Endometrial microvascular endothelial cells (primary cell): ENCODE data around the gene PPIAL4G. TPM values are rescaled to one million over a fixed set of nuclear protein-coding genes. Genes with fewer than 3 reads are reported as not detected.
"Not testable (repeated sequence)": the region's sequence is repeated elsewhere in the genome, so short reads cannot be mapped to it uniquely, and the experiment has no call there.

Experiments
- in situ Hi-C: cut with HindIII; loops from 2 replicates; pipeline ENCODE4 v1.10.0; 2017; ENCODE audit warnings: low sequenced_read_pairs, low pct_unique_long_range_greater_than_20kb; ENCODE audit errors: inconsistent ontology term
- total RNA-seq: library from RNA; depleted of rRNA; stranded (reverse); fragments of >200 nt; gene quantifications from one replicate; pipeline ENCODE4 v1.2.3, GENCODE V29; 2015; ENCODE audit errors: inconsistent ontology term

Gene PPIAL4G
- total RNA-seq: not detected

DNA sequence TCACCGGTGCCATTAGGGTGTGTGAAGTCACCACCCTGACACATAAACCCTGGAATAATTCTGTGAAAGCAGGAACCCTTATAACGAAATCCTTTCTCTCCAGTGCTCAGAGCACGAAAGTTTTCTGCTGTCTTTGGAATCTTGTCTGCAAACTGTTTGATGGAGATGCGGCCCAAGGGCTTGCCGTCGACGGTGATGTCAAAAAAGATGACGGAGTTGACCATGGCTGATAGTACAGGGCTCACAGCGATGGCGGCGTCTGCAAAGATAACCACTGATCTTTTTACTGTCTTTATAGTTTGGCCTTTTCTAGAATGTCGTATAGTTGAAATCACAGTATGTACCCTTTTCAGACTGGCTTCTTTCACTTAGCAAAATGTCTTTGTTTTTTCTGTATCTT is at the start of gene PPIAL4G:
Gene PPIAL4G (minus strand): TSS at position 274 of the 400 bp plus-strand sequence. CDS start 50 bp downstream, at position 224.
- in situ Hi-C loops: not testable (repeated sequence)

DNA sequence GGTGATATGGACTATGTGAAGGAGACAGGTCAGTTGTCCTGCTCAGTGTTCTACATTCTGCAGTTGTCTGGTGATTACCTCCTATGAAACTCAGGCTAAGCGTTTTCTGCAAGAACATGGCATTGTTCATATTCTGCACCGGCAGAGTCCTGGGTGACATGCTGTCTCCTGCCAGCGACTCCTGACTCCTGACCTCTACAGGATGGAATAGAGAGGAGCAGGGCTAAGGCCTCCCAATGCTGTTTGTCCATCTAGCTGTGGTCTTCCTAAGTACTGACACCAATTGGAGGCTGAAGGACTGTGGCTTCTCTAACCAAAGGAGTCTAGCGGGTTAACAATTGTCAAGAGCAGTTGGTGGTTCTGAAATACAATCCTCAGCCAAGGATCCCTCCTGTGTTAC is 49.1 kb upstream of the PPIAL4G start:
- in situ Hi-C loops: not testable (repeated sequence)

DNA sequence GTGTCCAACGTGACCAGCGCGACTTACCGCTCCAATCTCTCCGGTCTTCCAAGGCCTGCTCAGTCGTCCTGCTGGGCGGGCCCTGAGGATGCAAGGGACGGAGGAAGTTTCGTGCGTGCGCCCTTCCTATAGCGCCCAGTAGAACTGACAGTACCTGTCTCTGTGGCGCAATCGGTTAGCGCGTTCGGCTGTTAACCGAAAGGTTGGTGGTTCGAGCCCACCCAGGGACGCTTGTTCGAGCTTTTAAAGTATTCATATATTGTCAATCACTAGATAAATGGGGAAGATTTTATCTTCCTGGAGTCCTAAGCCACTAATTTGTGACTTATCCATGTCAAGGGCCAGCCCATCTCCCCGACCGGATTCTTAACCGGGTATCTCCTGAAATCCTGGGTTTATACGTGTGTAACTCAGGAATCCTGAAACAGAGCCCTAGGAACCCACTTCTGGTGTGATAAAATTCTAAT is 46.0 kb upstream of the PPIAL4G start:
- in situ Hi-C loops: not testable (repeated sequence)

DNA sequence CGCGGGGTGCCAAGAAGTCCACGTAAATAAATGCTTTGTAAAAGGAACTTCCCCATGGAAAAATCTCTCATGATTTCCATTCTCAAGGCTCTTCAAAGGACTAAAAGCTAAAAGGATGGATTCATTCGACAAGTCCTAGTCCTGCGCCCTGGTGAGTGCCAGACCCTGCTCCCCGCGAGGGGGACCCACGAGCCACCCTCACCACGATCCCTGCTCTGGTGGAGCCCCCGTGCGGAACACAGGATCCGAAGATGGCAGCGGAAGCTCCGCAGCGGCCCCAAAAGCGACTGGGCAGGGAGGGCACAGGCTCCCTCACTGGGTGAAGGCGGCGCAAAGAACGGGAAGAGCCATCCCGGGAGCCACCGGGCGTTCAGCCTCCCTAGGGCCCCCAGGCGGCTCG is 45.5 kb upstream of the PPIAL4G start:
- in situ Hi-C loops: not testable (repeated sequence)

DNA sequence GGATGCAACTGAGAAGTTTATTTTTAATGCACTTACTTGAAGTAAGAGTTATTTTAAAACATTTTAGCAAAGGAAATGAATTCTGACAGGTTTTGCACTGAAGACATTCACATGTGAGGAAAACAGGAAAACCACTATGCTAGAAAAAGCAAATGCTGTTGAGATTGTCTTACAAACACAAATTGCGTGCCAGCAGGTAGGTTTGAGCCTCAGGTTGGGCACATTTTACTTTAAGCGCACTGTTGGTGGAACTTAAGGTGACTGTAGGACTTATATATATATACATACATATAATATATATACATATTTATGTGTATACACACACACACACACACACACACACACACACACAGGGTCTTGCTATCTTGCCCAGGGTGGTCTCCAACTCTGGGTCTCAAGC is 43.5 kb upstream of the PPIAL4G start:
- in situ Hi-C loops: not testable (repeated sequence)

DNA sequence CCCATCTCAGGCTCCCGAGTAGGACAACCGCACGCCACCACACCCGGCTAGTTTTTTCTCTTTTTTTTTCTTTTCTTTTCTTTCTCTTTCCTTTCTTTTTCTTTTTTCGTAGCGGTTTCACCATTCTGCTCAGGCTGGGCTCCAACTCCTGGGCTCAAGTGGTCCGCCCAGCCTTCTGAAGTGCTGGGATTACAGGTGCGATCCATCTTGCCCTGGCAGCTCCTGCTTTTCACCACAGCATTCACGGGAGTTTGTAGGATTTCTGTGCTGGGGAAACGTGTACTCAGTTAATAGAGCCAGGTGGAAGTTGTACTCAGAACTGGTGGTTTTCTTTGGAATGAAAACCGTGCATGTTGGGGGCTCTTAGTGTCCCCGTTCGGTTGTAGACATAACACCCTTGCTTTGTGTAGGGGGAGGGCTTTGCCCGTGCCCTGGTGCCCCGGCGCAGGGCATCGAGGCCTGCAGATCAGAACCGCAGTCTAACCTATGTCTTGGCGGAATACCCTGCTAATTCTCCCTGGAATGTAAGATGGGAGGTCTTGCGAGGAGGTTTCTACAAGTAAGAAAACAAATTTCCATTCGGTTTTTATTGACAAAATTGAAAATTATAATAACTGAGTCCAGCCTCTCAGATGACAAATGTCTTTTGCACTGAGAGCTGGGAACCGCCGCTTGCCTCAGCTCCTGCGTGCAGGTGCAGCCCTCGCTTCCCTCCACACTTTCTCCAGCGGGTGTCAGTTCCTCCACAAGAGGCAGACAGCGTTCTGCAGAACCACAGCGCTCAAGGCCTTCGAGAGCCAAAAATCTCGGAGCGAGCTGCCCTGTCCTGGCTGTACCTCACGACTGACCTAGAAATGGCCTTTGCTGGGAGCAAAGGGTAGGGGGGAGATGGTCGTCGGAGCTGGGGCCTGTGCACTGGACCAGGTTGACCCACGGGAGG is 40.4 kb upstream of the PPIAL4G start:
- in situ Hi-C loops: not testable (repeated sequence)

DNA sequence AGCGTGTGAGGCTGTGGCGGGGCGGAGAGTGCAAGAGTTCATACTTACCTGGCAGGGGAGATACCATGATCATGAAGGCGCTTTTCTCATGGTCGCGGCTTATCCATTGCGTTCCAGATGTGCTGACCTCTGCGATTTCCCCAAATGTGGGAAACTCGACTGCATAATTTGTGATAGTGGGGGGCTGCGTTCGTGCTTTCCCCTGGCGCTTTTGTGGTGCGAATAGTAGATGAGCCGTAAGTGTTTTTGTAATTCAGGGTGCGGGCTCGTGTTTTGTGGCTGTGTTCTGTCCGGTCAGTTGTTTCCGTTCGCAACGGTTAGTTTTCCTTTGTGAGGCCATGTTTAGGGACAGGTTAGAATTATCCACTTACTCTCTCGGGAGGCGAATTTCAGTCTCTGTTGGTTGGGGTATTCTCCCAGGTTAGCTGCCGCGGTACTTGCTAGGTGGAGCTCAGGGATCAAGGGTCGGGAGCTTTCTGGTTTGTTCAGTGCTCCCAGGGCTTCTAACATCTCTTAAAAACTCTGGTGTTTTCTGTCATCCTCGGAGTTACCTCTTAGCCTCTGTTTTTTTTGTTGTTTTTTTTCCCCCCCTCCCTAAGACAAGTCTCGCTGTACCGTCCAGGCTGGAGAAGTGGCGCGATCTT is 39.6 kb upstream of the PPIAL4G start:
- in situ Hi-C loops: not testable (repeated sequence)

DNA sequence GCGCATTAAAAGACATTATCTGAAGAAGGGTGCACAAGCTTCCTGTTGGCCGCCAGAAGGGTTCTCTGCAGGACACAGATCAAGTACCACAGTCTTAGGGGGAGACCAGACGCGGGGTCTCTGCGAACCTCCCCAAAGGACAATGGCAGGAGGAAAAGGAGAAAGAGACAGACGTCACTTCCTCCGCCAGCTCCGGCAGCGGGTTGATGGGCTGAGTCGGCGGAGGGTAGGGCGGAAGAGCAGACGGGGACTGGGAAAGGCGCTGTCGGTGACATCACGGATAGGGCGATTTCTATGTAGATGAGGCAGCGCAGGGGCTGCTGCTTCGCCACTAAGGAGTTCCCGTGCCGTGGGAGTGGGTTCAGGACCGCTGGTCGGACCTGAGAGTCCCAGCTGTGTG is 39.0 kb upstream of the PPIAL4G start:
- in situ Hi-C loops: not testable (repeated sequence)

DNA sequence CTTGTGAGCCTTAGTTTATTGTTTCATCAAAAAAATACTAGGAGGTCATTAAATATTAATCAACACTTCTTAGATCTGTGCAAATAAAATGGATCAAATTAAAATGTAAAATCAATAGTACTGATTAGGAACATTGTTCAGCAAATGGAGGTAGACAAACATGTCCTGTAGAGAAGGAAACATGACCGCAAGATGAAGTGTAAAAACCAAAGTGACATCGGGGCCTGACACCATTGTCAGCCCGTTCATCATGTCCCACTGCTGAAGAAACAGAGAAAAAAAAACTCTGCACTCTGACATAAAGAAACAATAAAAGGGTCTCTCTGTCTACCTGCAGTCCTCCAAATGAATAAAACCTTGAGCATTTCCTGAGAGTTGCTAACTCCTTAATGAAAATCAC is 31.2 kb upstream of the PPIAL4G start:
- in situ Hi-C loops: not testable (repeated sequence)

DNA sequence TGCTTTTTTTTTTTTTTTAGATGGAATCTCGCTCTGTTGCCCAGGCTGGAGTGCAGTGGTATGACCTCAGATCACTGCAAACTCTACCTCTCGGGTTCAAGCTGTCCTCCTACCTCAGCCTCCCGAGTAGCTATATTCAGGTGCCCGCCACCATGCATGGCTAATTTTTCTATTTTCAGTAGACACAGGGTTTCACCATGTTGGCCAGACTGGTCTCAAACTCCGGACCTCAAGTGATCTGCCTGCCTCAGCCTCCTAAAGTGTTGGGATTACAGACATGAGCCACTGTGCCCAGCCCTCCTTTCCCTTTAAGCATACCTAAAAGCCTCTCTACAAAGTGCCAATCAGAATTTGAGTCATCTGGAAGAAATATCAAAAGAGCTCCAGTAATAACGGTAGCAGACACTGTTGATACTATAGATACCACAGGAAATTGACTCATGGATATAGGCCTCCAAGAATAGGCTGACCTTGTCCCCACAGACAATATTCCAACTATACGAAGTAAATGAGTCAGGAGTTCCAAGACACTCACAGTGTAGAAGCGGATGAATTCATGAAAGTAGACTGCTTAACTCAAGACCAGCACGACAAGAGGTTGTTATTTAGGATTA is 29.6 kb upstream of the PPIAL4G start:
- in situ Hi-C loops: not testable (repeated sequence)

DNA sequence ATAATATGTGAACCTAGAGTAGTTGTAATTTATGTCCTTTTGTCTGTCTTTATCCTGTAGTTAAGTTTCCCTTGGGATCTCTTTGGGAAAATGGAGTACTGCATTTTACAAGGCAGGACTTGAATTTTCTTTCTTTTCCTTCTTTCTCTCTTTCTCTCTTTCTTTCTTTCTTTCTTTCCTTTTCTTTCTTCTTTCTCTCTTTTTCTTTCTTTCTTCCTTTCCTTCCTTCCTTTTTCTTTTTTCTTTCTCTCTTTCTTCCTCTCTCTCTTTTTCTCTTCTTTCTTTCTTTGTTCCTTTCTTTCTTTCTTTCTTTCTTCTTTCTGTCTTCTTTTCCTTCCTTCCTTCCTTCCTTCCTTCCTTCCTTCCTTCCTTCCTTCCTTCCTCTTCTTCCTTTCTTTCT is 10.8 kb upstream of the PPIAL4G start:
- in situ Hi-C loops: not testable (repeated sequence)

DNA sequence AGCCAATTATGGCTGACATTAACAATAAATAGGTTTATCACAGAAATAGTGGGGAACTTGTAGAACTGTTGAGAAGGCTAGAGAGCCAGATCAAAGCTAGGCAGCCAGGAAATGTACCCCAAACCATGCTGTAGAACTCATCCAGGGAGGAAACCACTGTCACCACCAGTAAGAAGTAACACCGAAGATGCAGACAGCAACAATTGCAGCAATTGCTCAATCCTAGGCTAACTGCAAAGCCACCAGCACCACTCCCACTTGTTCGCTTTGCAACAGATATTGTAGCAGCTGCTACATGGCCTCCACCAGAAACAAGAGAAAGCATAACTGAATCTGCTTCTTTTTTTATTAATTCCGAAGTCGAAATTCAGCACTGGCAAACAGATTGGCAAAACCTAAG is 2.0 kb downstream of the PPIAL4G start:
- in situ Hi-C loops: not testable (repeated sequence)

DNA sequence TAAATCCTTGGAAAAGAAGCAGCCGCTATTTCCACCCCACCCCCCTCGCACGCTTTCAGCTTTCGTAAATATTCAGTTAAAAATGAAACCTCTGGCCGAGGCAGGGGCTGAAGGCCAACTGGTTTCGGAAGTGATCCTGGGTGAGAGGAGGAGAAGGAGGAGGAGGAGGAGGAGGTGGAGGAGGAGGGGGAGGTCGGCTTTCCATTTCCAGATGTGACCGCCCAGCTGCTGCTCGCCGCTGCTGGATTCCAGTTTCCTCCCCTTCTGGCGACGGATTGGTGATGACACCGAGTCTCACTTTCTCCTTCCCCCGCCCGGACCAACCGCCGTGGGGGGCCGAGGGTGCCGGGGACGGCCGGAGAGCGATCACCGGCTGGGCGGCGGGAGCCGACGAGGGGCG is 23.4 kb downstream of the PPIAL4G start:
- in situ Hi-C loops: not testable (repeated sequence)

DNA sequence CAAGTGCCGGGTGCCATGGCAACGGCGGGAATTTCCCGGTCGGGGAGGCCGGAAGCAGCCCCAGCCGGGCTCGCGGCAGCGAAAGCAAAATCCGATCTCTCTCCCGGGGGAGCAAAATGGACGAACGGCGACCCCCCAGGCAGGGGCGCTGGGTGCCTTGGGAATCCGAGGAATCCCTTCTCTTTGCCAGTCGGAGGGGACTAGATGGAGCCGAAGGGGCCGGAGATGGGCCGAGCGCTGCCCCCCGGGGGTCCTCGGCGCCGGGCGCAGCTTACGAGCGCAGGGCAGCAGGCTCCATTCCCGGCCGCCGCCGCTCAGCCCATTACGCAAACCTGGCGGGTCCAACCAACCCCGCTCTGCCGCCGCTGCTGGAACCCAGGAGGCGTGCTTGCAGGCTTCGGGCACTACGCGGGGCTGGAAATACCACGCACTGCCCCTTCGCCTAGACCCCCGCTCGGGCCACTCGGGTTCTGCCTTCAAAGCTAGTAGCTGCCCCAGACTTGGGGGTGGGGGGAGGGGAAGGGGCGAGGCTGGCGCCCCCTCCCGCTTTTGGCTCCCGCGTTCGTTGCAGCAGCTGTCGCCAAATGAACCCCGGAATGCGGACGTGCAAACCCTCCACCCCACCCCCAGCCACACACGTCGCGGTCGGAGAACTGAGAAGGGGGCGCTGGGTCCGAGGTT is 24.1 kb downstream of the PPIAL4G start:
- in situ Hi-C loops: not testable (repeated sequence)

DNA sequence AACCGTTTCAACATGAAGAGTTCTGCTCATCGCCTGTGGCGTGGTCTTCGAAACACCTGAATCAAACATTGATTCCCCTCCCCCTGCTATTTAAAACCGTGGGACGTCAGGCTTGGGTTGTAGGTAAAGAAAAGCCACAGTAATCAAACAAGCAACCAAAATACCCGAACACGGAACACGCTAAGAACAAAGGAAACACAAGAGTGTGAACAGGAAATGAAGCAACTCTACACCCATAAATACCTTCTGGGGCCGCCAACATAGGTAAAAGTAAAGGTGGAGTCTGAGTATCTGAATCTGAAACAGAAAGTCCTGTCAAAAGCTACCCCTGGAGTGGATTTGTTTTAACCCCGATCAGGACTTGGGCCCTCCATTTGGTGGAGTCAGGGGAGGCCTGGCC is 24.7 kb downstream of the PPIAL4G start:
- in situ Hi-C loops: not testable (repeated sequence)

DNA sequence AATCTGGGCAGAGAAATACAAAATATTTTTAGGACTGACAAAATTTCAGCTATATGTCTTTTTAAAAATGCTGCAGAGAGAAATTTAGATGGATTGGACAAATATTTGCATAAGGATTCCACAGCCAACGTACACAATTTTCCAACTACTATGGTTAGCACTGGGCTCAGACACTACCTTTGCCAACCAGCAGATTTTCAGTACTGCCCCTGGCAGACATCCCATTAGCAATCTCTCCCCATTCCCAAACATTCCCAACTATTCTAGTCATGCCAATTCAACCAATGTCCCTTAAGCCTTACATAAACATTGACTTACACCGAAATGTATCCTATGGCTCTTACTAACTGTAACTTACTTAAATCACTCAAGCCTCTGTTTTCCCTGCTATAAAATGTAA is 30.3 kb downstream of the PPIAL4G start:
- in situ Hi-C loops: not testable (repeated sequence)

DNA sequence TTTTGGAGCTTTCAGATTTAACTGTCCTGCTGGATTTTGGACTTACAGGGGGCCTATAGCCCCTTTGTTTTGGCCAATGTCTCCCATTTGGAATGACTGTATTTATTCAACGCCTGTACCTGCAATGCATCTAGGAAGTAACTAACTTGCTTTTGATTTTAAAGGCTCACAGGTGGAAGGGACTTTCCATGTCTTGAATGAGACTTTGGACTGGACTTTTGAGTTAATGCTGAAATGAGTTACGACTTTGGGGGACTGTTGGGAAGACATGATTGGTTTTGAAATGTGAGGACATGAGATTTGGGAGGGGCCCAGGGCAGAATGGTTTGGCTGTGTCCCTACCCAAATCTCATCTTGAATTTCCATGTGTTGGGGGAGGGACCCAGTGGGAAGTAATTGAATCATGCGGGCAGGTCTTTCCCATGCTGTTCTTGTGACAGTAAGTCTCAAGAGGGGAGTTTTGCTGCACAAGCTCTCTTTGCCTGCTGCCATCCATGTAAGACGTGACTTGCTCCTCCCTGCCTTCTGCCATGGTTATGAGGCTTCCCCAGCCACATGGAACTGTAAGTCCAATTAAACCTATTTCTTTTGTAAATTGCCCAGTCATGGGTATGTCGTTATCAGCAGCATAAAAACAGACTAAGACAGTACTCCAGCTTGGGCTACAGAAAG is 43.3 kb downstream of the PPIAL4G start:
- in situ Hi-C loops: not testable (repeated sequence)

DNA sequence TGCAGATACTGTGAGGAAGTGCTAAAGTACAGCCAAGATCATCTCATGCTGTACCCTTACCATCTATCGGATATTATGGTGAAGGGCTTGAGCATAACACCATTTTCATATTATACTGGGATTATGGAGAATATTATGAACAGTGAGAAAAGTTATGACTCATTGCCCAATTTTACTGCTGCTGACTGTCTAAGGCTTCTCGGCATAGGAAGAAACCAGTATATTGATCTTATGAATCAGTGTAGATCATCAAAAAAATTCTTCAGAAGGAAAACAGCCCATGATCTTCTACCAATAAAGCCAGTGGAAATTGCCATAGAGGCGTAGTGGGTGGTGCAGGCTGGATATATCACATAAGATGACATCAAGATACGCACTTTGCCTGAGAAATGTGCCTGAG is 47.7 kb downstream of the PPIAL4G start:
- in situ Hi-C loops: no loop called here

DNA sequence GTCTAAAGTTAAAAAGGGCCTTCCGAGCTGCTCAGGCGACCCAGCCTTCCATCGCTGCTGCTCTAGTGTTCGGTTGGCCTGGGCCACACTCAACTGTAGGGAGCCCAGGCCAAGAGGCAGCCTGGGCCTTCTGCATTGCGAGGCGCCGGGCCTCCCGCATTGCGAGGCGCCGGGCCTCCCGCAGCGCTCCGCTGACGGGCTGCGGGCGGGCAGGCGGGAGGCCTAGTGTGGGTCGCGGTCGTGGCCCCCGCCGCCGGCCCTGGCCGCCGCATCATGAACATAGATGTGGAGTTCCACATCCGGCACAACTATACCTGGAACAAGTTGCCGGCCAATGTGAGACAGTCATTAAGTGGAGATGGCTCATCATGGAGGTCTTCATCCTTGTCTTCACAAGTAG is 48.3 kb downstream of the PPIAL4G start:
- in situ Hi-C loops: no loop called here
